Measurements from ENCODE around the gene TACC3. TPM values are rescaled to one million over a fixed set of nuclear protein-coding genes. Genes with fewer than 3 reads are reported as not detected.

TACC3 gene
- total and polyA plus RNA-seq, 9 donors: 8.9 to 37.9 (median 30.7) TPM

DNA sequence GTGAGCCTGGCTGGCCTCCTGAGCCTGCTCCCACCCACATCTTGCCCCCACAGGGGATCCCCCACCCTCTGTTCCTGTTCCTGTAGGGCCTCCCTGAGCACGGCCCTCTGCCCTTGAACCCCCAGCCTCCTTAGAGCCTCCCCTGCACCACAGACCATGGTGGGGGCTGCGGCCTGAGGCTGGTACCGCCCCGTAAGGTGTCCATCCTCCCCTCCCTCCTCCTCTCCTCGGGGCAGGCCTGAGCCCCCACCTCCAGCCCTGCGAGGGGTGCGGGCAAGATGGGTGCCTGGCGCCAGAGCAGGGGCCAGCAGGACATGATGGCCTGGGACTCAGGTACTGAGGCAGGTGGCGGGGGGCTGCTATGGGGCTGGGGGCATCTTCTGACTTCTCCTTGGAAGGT is 43.3 kb downstream of the TACC3 start:
- WGBS (ENCODE audit: insufficient coverage): 94% methylated on average over 3 of the region's 9 CpGs
- H3K36me3 ChIP-seq (ENCODE audit: control insufficient read depth, insufficient read depth, low read length): no peaks in the 10 kb centered on the region
- no peak for DNase-seq
- no peak overlapping the region for H3K4me3 ChIP-seq (ENCODE audit: low read length)
- no peak overlapping the region for H3K27ac ChIP-seq (ENCODE audit: low read length)
- H3K4me1 ChIP-seq (ENCODE audit: control insufficient read depth, insufficient read depth, low read length): peaks cover 34% of the 10 kb centered on the region
- peaks cover 42% of the 10 kb centered on the region for H3K27me3 ChIP-seq (ENCODE audit: control insufficient read depth, insufficient read depth, low read length)
- no peaks in the 10 kb centered on the region for H3K9me3 ChIP-seq (replicated peaks; ENCODE audit: control insufficient read depth, low read depth, low read length)

DNA sequence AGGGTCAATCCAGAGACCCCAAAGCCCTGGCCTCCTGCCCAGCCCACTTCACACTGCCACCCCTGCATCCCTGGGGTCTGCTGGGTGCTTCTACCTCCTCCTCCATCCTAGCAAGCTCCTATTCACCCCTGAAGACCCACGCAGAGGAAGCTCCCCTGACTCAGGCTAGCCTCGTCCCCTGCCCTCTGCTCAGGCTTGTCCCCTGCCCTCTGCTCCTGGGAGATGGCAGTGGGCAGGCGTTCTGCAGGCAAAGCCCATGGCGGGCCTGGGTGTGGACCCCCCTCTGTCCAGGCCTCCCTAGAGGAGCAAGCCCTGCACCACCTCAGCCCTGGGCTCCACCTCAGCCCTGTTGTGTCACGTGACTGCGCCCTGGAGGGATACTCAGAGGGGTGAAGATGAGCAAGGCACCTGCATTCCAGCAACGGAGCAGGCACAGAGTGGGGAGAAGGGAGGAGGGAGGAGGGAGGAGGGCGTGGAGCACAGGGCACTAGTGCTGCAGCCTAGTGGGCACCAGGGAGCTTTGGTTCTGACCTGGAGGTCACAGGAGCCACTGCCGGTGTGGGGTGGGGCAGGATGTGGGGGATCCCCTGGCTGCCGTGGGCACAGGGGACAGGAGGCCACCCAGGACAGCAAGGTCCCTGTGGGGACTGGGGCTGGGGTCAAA is 44.2 kb downstream of the TACC3 start:
- Histone ChIP-seq H3K27ac (ENCODE audit: low read length) (no peak overlapping the region), H3K4me3 (ENCODE audit: low read length) (no peak overlapping the region), H3K27me3 (ENCODE audit: control insufficient read depth, insufficient read depth, low read length) (peaks cover 44% of the 10 kb centered on the region), H3K9me3 (replicated peaks; ENCODE audit: control insufficient read depth, low read depth, low read length) (no peaks in the 10 kb centered on the region), H3K4me1 (ENCODE audit: control insufficient read depth, insufficient read depth, low read length) (peaks cover 28% of the 10 kb centered on the region), H3K36me3 (ENCODE audit: control insufficient read depth, insufficient read depth, low read length) (no peaks in the 10 kb centered on the region)
- 77% methylated on average over 8 of the region's 10 CpGs for WGBS (ENCODE audit: insufficient coverage)
- DNase-seq: no peak

DNA sequence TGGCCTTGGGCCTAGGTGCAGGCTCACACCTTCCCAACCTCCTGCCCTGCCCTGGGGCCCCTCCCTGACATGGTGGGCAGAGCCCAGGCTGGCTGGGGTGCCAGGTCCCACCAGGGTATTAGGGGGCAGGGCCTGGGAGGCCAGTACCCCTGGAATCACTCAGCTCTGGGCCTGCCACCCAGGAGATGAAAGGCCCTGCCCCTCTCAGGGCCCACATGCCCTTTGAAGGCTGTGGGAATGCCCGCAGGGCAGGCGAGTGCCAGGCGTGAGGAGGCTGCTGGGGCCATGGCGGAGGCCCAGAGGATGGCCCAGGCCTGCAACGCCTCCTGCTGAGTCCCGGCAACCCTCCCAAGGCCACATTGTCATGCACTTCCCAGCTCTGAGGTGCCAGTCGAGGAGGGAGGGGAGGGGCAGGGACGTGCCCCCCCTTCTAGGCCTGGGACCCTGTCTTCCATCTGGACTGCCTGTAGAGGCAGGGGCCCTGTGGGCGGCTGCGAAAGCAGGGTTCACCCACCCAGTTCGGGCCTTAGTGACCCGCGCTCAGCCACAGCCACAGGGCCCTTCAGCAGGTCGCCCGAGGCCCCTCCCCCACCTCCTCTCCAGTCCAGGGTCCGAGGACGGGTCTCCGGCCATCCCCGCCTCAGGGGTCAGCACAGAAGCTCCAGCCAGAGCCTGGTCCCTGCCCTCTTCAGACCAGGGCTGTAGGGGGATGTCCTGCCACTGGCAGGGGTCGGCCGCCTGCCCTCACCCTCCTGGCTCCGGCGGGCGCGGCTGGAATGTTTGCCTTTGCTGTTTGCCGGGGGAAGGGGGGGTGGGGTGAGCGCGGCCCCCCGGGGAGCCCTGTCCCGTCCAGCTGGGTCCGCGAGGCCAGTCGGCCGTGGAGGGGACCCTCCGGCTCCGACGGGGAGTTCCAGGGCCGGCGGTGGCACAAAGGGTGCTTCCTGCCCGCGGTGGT is 45.1 kb downstream of the TACC3 start:
- peaks cover 48% of the 10 kb centered on the region for H3K27me3 ChIP-seq (ENCODE audit: control insufficient read depth, insufficient read depth, low read length)
- H3K4me3 ChIP-seq (ENCODE audit: low read length): no peak overlapping the region
- H3K36me3 ChIP-seq (ENCODE audit: control insufficient read depth, insufficient read depth, low read length): no peaks in the 10 kb centered on the region
- WGBS (ENCODE audit: insufficient coverage): 34% methylated on average over 37 of the region's 41 CpGs
- H3K27ac ChIP-seq (ENCODE audit: low read length): no peak overlapping the region
- peaks cover 26% of the 10 kb centered on the region for H3K4me1 ChIP-seq (ENCODE audit: control insufficient read depth, insufficient read depth, low read length)
- H3K9me3 ChIP-seq (replicated peaks; ENCODE audit: control insufficient read depth, low read depth, low read length): no peaks in the 10 kb centered on the region
- DNase-seq: no peak

DNA sequence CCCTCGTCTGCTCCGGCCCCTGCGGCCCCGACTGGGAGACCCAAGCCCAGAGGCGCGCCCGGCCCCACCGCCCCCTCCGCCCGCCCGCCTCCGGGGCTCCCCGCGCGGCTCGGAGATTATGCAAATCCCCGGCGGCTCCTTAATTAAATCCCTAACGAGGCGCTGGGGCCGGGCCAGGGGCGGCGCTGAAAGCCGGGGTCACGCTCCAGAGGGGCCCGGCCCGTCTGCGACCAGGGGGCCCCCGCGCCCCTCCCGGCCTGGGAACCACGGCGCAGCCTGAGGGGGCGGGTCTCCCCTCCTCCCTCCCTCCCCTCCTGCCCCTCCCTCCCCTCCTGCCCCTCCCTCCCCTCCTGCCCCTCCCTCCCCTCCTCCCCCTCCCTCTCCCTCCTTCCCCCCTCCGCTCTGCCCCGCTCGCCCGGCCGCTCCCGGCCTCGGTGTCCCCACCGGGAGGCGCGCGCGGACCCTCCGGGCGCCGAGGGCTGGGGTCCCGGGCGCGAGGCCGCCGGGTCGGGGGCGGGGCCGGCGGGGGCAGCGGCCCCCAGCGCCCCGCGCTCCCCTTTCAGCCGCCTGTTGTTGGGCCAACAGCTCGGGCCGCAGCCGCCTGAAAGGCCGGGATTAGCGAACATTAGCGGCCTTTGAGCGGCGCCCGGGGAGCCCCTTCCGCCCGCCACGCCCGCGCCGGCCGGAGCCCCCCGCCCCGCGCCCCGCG is 45.9 kb downstream of the TACC3 start:
- under 1% methylated on average over 54 of the region's 84 CpGs for WGBS (ENCODE audit: insufficient coverage)
- peaks cover 45% of the 10 kb centered on the region for H3K27me3 ChIP-seq (ENCODE audit: control insufficient read depth, insufficient read depth, low read length)
- H3K9me3 ChIP-seq (replicated peaks; ENCODE audit: control insufficient read depth, low read depth, low read length): no peaks in the 10 kb centered on the region
- H3K4me3 ChIP-seq (ENCODE audit: low read length): no peak overlapping the region
- H3K27ac ChIP-seq (ENCODE audit: low read length): no peak overlapping the region
- DNase-seq: no peak
- peaks cover 33% of the 10 kb centered on the region for H3K4me1 ChIP-seq (ENCODE audit: control insufficient read depth, insufficient read depth, low read length)
- no peaks in the 10 kb centered on the region for H3K36me3 ChIP-seq (ENCODE audit: control insufficient read depth, insufficient read depth, low read length)

DNA sequence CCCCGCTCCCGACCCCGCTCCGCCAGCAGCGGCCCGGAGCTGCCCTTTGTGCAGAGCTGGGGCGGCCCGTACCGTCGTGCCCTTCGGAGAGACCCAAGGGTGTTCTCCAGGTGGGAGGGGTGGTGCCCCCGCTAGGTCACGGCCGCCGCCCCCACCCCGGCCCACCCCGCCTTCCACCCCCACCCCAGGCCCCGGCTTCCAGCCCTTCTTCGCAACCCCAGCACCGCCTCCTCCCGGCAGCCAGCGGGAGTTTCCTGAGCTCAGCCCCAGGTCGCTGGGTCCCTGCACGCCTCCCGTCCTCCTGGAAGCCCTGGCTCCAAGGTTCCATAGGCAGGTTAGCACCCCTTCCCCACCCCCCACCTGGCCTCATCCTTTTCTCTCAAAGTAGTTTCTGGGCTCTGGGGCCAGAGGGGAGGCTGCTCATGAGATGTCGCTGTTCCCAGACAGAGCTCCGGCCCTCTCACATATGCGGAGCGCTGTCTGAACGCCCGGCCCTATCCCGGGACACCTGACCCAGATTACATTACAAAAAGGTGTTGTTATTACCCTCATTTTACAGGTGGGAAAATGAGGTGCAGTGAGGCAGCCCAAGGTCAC is 46.5 kb downstream of the TACC3 start:
- 6% methylated on average over 7 of the region's 32 CpGs for WGBS (ENCODE audit: insufficient coverage)
- Histone ChIP-seq H3K4me3 (ENCODE audit: low read length) (no peak overlapping the region), H3K36me3 (ENCODE audit: control insufficient read depth, insufficient read depth, low read length) (no peaks in the 10 kb centered on the region), H3K4me1 (ENCODE audit: control insufficient read depth, insufficient read depth, low read length) (peaks cover 39% of the 10 kb centered on the region), H3K9me3 (replicated peaks; ENCODE audit: control insufficient read depth, low read depth, low read length) (no peaks in the 10 kb centered on the region), H3K27me3 (ENCODE audit: control insufficient read depth, insufficient read depth, low read length) (peaks cover 45% of the 10 kb centered on the region), H3K27ac (ENCODE audit: low read length) (no peak overlapping the region)
- no peak for DNase-seq

DNA sequence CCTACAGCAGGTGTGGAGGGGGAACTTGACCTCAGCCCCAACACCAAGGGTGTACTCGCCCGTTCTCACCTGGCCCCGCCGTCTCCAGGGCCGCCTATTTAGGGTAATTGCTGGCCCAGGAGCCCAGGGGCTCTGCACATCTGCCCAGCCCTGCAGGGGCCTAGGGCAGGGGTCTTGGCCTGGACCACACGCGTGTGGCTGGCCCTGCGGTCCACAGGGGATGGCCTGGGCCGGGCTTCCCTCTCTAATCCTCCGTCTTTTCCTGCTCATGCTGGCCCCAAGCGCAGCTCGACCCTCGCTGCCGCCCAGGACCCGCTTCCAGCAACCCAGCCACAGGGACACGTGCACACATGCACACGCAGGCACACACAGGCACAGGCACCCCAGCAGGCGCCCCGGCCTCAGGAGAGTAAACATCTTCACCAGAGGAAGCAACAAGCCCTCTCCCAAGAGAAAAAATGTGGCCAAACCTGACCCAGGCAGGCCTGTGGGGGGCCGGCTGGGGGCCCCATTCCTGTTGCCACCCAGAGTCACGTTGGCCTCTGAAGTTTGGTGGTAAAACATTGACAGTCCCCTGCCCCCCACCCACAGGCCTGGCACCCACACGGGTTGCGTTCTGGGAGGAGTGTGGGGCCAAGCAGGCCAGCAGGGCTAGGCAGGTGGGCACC is 47.2 kb downstream of the TACC3 start:
- Histone ChIP-seq H3K4me1 (ENCODE audit: control insufficient read depth, insufficient read depth, low read length) (peaks cover 41% of the 10 kb centered on the region), H3K9me3 (replicated peaks; ENCODE audit: control insufficient read depth, low read depth, low read length) (no peaks in the 10 kb centered on the region), H3K27ac (ENCODE audit: low read length) (no peak overlapping the region), H3K27me3 (ENCODE audit: control insufficient read depth, insufficient read depth, low read length) (peaks cover 43% of the 10 kb centered on the region), H3K36me3 (ENCODE audit: control insufficient read depth, insufficient read depth, low read length) (no peaks in the 10 kb centered on the region), H3K4me3 (ENCODE audit: low read length) (no peak overlapping the region)
- no peak for DNase-seq
- 45% methylated on average over 20 of the region's 23 CpGs for WGBS (ENCODE audit: insufficient coverage)

DNA sequence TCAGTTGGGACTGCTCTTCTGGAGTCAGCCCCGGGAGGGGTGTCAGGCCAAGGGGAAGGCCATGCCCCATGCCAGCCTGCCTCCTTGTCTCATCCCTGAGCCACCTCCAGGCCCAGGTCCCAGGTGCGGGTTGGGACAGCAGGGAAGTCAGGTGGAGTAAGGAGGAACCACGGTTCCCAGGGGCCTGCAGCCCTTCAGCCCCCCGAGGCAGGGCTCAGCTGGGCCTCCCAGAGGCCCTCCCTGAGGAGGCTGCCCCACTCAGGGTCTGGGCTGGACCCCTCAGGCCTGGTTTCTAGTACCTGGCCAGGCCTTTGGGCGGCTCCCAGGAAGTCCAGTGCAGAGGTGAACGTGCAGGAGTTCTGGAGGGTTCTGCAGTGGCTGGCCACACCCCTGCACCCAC is 48.4 kb downstream of the TACC3 start:
- peaks cover 43% of the 10 kb centered on the region for H3K4me1 ChIP-seq (ENCODE audit: control insufficient read depth, insufficient read depth, low read length)
- no peak for DNase-seq
- no peak overlapping the region for H3K27ac ChIP-seq (ENCODE audit: low read length)
- 81% methylated on average over 4 of the region's 6 CpGs for WGBS (ENCODE audit: insufficient coverage)
- no peaks in the 10 kb centered on the region for H3K36me3 ChIP-seq (ENCODE audit: control insufficient read depth, insufficient read depth, low read length)
- no peak overlapping the region for H3K4me3 ChIP-seq (ENCODE audit: low read length)
- H3K27me3 ChIP-seq (ENCODE audit: control insufficient read depth, insufficient read depth, low read length): peaks cover 38% of the 10 kb centered on the region
- H3K9me3 ChIP-seq (replicated peaks; ENCODE audit: control insufficient read depth, low read depth, low read length): no peaks in the 10 kb centered on the region

DNA sequence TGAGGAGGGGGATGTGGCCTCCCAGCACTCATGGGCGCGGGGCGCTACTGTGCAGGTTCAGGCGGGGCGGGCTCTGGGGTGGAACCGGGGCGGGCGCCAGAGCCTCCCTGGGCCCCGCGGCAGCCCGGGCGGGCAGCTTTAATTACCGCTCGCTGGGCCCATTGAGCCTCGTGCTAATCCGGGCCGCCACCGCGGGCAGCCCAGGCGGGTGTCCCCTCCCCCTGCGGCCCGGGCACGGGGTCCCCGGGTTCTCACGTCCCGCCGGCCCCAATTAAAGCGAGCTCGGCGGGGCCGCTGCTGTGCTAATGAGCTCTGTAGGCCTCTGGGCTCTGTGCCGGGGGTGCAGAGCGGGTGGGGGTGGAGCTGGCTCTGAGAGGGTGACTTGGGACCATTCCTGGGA is 48.9 kb downstream of the TACC3 start:
- WGBS (ENCODE audit: insufficient coverage): 15% methylated on average over 21 of the region's 33 CpGs
- peaks cover 43% of the 10 kb centered on the region for H3K4me1 ChIP-seq (ENCODE audit: control insufficient read depth, insufficient read depth, low read length)
- H3K27me3 ChIP-seq (ENCODE audit: control insufficient read depth, insufficient read depth, low read length): peaks cover 35% of the 10 kb centered on the region

DNA sequence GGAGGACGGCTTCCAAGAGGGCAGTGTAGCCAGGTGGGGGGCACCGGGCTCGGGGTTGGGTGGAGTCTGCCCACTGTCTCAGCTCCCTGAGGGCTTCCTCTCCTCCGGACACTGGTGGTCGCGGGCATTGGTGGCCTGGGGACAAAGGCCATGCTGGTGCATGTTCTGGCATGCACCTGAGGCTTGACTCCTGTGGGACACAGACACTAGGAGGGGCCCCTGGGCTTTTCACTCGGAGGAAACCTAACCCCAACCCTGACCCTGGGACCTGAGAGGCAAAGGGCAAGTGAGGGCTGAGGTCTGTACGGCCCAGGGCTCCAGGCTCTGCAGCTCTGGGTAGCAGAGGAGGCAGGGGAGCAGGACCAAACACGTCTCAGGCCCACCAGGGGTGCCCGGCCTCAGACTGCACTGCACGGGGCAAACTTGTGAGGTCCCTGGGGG is 49.5 kb downstream of the TACC3 start:
- Histone ChIP-seq H3K36me3 (ENCODE audit: control insufficient read depth, insufficient read depth, low read length) (no peaks in the 10 kb centered on the region), H3K9me3 (replicated peaks; ENCODE audit: control insufficient read depth, low read depth, low read length) (no peaks in the 10 kb centered on the region), H3K27me3 (ENCODE audit: control insufficient read depth, insufficient read depth, low read length) (peaks cover 33% of the 10 kb centered on the region), H3K27ac (ENCODE audit: low read length) (no peak overlapping the region), H3K4me3 (ENCODE audit: low read length) (no peak overlapping the region), H3K4me1 (ENCODE audit: control insufficient read depth, insufficient read depth, low read length) (peaks cover 43% of the 10 kb centered on the region)
- 74% methylated on average over 10 of the region's 11 CpGs for WGBS (ENCODE audit: insufficient coverage)
- no peak for DNase-seq

More for the DNA sequence above, 48.9 kb downstream of the TACC3 start:
- no peak overlapping the region for H3K27ac ChIP-seq (ENCODE audit: low read length)
- DNase-seq: no peak
- H3K4me3 ChIP-seq (ENCODE audit: low read length): no peak overlapping the region
- no peaks in the 10 kb centered on the region for H3K9me3 ChIP-seq (replicated peaks; ENCODE audit: control insufficient read depth, low read depth, low read length)
- H3K36me3 ChIP-seq (ENCODE audit: control insufficient read depth, insufficient read depth, low read length): no peaks in the 10 kb centered on the region

All from muscle of leg (tissue), 11 donors.